ENCODE measurements around the gene CRELD2. TPM values are rescaled to one million over a fixed set of nuclear protein-coding genes. Genes with fewer than 3 reads are reported as not detected.

Gene CRELD2
- polyA plus RNA-seq, 10 donors: 14.0 to 27.8 (median 17.8) TPM

GRCh38 chr22:49966041-49966773, 47.8 kb downstream of the CRELD2 start:
- peak in 1 of 3 donors; percentile 12 for DNase-seq

- DNase-seq: peak in 1 of 3 donors; percentile 46
Measured at GRCh38 chr22:49966774-49967705, 48.6 kb downstream of the CRELD2 start.

- DNase-seq: peak in 1 of 3 donors; percentile 47
Measured at GRCh38 chr22:49967706-49968208, 49.3 kb downstream of the CRELD2 start.

- peak in 1 of 3 donors; percentile 4 for DNase-seq
Measured at GRCh38 chr22:49968313-49968830, 49.9 kb downstream of the CRELD2 start.

- DNase-seq: peak in 1 of 3 donors; percentile 14
Measured at GRCh38 chr22:49968831-49969661, 50.6 kb downstream of the CRELD2 start.

- peak in 1 of 3 donors; percentile 19 for DNase-seq
Measured at GRCh38 chr22:49969751-49970527, 51.5 kb downstream of the CRELD2 start.

GRCh38 chr22:49970528-49971231, 52.2 kb downstream of the CRELD2 start:
- peak in 2 of 3 donors; percentile 84 to 93 for DNase-seq

GRCh38 chr22:49971232-49972162, 53.1 kb downstream of the CRELD2 start:
- DNase-seq: peak in 1 of 3 donors; percentile 67

GRCh38 chr22:49972163-49973017, 54.0 kb downstream of the CRELD2 start:
- peak in 1 of 3 donors; percentile 5 for DNase-seq

GRCh38 chr22:49973018-49973961, 54.9 kb downstream of the CRELD2 start:
- peak in 1 of 3 donors; percentile 20 for DNase-seq

- no peak for DNase-seq
Measured at GRCh38 chr22:49975543-49976389, 57.3 kb downstream of the CRELD2 start.

- DNase-seq: no peak
Measured at GRCh38 chr22:49976439-49977175, 58.2 kb downstream of the CRELD2 start.

Data from muscle of back (tissue), 11 donors.